ENCODE data around the gene LRRC32.

The LRRC32 gene

DNA sequence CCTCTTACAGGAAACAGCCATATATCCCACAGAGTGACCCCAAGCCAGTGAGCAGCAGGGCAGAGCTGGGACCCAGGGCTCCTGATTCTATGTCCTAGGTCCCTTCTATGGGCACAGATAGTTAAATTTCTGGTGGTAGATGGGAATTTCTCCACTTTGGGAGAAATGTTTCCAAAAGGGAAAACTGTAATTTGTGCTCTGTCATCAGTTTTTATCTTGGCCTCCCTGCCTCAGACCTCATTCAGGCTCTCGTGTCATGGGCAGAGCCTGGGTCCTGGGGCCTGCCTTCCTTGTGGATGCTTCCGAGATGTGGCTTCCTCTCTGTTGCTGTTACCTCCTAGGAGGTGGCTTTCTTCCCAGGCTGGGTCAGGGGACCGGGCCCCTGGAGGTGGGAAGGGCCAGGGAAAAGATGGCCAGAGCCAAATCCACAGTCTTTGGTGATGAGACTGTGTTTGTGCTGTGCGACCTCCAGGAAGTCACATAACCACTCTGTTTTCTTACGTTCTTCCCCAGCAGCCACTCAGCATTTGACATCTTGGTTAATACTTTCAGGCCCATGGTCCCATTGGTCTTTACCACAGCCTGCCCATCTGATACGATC is 8.6 kb downstream of the LRRC32 start:
- DNase-seq, result no peak

DNA sequence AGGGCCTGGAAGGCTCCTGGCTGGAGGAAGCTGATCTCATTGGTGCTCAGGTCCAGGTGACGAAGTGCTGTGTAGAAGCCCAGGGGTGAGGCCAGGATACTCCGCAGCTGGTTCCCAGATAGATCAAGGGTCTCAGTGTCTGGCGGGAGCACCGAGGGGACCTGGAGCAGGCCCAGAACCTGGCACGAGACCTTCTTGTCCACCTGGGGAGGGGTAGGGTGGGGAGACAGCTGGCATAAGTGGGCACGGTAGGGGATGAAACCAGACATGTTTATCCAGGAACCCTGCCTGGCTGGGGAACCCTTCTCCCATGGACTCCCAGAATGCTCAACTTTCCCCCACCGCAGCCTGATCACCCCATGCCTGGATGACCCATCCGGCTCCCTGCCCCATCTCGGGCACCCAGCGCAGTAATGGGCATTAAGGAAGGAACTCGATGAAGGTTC is 9.2 kb downstream of the LRRC32 start:
- no peak for DNase-seq

DNA sequence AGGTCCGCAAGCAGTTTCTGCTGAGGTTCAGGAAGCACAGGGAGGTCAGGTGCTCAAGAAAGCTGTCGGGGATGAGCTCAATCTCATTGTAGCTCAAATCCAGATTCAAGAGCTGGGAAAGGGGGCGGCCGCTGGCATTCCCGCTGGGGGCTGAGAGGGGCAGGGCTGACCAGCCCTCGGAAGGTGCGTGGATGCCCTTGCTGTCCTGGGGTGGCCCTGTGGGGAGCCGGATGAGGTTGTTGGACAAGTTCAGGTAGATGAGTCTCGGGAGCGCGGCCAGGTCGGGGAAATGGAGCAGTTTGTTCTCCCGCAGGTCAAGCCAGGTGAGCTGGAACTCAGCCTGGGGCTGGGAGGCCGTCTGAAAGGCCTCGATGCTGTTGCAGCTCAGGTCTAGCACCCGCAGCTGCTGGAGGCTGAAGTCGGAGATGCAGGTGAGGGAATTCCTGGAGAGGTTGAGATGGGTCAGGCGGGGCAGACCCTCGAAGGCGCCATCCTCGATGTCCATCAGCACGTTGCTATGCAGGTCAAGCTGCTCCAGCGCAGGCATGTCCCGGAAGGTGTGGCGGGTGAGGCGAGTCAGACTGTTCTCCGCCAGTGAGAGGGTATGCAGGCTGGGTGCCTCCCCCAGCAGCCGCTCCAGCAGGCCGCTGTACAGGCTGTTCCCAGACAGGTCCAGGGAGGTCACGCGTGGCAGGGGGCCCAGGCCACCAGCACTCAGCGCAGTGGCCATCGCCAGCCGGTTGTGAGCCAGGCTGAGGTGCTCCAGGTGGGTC is 9.8 kb downstream of the LRRC32 start:
- DNase-seq, result no peak

- DNase-seq, result no peak
These were observed 10.6 kb downstream of the LRRC32 start for GRCh38 chr11:76659672-76660532.

- no peak for DNase-seq
These were observed 11.6 kb downstream of the LRRC32 start for GRCh38 chr11:76658651-76659650.

DNA sequence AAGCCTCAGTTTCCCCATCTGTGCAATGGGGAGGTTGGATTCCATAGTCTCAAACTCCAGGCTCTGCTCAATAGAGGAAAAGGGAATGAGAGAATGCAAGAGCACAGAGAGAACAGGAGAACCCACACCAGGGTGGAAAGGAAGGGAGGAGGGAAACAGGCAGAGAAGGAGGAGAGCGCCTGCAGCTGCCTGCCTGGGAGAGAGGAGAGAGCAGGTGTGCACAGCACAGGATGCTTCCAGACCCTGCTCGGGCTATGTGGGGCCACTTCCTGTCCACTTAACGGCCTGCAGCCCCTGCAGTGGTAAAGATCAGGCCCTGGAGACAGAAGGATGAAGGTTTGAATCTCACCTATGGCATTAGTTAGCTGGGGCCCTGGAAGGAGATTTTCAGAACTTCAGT is 12.3 kb downstream of the LRRC32 start:
- DNase-seq, result no peak

- DNase-seq, result no peak
These were observed 13.1 kb downstream of the LRRC32 start for GRCh38 chr11:76657187-76658170.

DNA sequence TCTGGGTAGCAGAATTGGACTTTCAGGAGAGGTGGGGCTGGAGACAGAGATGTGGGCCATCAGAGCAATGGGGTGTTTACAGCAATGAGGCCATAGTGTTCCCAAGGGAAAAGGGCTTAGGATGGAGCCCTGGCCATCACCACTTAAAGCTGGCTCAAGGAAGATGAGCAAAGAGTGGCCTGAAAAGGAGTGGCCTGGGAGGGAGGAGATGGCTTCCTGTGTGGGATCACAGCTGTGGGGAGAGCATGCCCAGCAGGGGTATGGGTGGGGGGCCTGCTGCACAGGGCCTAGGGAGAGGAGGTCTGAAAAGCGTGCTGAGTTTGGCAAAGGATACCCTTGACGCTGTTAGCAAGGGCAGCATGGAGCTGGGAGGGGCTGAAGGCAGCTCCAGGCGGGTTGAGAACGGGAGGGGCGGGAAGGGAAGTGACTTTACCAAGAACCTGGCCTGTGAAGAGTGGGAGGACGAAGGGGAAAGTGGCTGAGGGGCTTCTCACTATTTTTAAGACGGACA is 13.9 kb downstream of the LRRC32 start:
- no peak for DNase-seq

GRCh38 chr11:76656050-76656531 is 14.5 kb downstream of the LRRC32 start:
- no peak for DNase-seq

- no peak for DNase-seq
These were observed 15.0 kb downstream of the LRRC32 start for GRCh38 chr11:76655501-76656049.

DNA sequence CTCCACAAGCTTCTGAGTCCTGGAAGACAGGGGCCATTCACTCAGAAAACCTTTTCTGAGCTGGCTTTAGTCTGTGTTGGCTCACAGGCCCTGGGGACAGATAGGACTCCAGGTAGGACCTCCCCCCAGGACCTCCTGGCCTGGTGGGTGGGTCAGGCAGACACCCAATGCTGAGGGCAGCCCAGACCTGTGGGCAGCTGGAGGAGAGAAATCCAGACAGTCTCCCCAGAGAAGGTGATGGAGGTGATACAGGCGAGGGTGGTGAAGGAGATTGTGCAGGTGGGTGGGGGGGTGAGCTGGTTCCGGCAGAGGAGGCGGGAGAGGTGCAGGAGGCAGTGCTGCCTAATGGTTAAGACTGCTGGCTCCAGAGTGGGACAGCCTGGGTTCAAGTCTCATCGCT is 15.6 kb downstream of the LRRC32 start:
- no peak for DNase-seq

DNA sequence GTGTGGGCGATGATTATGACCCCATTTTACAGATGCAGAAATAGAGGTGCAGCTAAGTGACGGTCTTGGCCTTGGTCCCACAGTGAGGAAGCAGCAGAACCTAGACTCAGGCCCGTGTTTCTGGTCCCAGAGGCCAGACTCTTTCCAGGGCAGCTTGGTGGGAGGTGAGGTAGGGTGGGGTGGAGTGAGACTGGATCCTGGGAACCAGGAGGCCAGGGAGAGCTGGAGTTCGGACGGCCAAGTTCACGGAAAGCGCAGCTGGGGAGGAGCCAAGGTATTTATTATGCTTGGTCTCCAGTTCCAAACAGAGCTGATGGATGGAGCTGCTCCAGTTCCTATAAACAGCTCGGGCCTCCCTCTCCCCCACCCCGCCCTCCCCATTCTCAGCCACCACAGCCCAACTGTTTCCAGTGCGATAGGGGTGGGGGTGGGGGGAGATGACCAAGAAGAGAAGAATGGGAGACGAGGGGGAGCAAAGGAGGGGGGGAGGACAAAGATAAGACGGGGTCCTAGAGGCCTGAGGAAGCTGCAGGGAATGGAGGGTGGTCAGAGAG is 16.2 kb downstream of the LRRC32 start:
- DNase-seq, result no peak

- DNase-seq, result no peak
These were observed 16.8 kb downstream of the LRRC32 start for GRCh38 chr11:76653674-76654284.

- DNase-seq, result no peak
These were observed 17.4 kb downstream of the LRRC32 start for GRCh38 chr11:76653012-76653673.

DNA sequence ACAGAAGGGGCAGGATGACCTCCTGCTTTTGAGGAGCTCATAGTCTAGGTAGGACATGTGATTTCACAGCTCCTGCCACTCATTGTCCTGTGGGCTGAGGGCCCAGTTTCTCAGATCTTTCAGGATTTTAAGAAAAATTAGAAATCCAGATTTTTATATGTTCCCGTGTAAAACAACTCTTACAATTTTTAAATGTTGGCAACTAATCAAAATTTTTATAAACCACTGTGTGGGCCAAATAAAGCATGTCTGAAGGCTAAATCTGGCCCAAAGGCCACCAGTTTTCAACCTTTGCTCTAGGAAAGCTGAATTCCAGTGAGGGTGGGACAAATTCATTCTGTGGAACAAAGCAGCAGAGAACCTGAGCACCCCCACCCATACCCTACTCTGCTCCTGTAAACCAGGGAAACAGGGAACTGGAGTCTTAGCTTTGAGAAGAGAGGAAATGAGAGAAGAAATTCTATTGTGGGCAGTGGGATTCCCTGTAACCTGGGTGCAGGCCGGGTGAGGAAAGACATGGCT is 20.6 kb downstream of the LRRC32 start:
- no peak for DNase-seq

DNA sequence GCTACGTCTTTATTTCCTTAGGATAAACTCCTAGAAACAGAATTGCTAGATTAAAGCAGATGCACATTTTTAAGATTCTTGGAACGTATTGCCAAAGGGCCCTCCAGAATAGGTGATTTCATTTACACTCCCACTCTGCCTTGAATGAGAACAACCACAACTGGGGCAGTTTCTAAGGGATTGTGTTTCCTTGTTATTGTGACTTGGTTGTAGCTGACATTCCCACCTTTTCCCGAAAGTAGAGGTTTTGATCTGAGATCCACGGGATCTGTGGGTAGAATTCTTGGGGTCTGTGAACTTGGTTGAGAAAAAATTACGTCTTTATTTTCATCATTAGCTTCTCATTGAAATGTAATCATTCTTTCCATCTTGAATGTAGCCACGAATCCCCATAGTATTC is 21.5 kb downstream of the LRRC32 start:
- no peak for DNase-seq

- DNase-seq, result no peak
These were observed 22.5 kb downstream of the LRRC32 start for GRCh38 chr11:76648061-76648460.

DNA sequence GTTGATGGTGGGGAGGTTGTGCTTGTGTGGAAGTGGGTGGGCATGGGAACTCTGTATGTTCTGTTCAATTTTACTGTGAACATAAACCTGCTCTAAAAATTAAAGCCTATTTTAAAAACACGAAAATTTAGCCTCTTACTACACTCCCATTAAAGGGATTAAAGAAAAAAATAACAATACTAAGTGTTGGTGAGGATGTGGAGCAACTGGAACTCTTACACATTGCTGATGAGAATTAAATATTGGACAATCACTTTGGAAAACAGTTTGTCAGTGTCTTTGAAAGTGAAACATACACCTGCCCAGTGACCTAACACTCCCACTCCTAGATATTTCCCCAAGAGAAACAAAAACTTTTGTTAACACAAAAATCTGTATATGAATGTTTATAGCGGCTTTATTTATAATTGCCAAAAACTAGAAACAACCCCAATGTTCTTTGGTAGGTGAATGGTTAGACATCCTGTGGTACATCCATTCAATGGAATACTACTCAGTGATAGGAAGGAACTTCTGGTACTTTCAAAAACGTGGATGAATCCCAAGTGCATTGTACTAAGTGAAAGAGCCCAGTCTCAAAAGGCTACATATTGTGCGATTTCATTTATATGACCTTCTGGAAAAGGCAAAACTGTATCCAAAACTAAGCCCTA is 23.5 kb downstream of the LRRC32 start:
- no peak for DNase-seq
